Ureter (tissue), 1 donor: ENCODE data around the gene CCNK. TPM values are rescaled to one million over a fixed set of nuclear protein-coding genes. Genes with fewer than 3 reads are reported as not detected.
A peak's percentile ranks its signal among the peaks of the same experiment; 100 is the strongest.

Experiments
- DNase-seq: peaks from one replicate; pipeline ENCODE4 v3.0.0-alpha.2; 2020; ENCODE audit warnings: low spot score
- total RNA-seq: library from RNA; stranded (reverse); gene quantifications from one replicate; pipeline ENCODE4 v1.2.4, GENCODE V29; 2023
- donor health status: DM: yes; HTN: yes; CAD: no.

The CCNK gene
- total RNA-seq, 1 donor from 2014 or later: 62.5 TPM

DNA sequence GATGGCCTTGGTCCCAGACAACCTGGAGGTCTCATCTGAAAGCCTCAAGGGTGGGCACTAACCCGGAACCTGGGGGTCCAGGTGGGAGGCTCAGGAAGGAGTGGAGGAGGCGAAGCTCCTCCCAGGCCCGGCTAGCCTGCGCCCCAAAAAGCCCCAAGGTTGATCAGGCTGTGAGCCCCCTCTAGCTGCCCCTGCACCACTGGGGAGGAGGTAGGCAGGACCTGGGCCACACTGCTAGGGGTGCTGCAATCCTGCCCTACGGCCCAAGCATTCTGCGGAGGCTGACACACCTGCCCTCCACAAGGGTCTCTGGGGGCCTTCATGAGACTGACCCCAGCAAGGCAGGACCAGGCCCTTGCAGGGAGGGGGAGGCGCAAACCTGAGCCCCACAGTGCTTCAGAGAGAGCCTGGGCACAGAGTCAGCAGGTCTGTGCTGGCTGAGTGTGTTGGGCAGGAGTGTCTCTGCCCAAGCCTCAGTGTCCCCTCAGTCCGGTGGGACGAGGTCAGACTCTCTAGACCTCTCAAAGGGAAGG lies 70.9 kb downstream of the CCNK start:
- no peak for DNase-seq

- no peak for DNase-seq
These were observed 71.5 kb downstream of the CCNK start for GRCh38 chr14:99552572-99553216.

GRCh38 chr14:99554184-99554583 lies 73.0 kb downstream of the CCNK start:
- DNase-seq: no peak

DNA sequence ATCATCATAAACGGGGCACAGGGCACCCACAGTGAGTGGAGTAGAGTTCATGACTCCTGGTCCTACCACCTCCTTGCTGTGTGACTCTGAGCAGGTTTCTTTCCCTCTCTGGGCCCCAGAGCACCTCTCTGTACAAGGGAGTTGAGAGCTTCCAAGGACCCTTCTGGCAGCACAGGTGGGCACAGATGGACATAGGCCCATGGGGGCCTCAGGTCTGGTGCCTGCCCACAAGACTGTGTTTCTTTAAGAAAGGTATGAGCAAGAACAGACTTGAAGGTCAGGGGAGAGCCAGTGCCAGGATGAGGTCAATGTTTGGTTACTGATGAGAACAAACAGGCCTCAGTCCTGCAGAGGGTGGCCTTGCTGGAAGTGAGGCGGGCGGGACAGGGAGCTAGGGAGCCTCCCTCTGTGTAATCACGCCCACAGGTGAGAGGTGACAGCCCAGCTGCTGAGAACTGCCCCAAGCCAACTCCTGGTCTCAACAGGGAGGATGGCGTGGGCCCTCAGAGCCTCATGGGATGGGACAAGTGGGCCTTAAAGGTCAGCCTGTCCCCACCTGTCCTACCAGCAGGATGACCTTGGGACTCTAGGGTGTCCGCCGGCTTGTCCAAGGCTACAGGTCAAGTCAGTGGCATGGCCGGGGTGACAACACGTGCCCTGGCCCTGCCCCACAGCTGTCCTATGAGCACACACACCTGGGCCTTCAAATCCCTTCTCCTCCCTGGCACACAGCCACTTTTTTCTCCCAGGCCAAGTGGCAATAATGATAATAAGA lies 73.7 kb downstream of the CCNK start:
- no peak for DNase-seq

DNA sequence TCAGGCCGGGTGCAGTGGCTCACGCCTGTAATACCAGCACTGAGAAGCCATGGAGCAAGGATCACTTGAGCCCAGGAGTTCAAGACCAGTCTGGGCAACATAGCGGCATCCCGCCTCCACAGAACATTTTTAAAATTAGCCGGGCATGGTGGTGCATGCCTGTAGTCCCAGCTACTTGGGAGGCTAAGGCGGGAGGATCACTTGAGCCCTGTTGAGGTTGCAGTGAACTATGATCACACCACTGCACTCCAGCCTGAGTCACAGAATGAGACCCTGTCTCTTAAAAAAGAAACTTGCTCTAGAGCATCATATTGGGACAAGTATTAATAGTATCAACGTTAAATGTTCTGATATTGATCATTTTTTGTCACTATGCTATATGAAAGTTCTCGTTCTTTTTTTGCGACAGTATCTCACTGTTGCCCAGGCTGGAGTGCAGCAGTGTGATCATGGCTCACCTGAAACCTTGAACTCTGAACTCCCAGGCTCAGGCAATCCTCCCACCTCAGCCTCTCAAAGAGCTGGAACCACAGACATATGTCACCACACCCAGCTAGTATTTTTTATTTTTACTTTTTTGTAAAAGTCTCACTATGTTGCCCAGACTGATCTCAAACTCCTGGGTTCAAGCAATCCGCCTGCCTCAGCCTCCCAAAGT lies 75.1 kb downstream of the CCNK start:
- DNase-seq: no peak

DNA sequence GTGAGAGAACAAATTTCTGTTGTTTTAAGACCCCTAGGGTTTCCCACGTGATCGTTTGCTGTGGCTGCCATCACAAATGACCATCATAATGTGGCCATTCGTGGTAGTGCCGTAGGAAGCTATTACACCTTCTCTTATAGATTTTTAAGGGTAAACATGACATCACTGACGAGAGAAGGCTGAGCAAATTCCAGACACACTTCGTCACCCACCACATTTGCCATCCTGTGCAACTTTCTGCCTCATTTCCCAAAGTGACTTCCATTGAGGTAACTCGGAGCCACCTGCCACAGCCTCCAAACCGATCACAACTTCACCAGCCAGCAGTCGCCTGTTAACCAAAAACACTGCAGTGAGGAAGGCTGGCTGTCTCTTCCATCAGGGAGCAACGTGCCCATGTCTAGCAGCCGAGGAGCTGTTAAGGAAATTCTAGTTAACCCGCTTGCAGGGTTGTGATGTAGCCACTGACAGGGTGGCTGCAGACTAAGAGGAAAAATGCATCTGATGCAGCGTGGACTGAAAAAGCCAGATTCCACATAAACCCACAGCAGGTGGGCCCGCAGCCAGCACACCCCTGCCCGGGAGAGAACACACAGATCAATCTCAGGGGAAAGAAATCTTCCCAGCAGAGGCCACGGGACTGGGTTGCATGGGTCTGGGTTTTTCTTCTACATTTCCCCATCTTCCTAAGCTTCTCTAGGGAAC lies 78.2 kb downstream of the CCNK start:
- DNase-seq: no peak

- no peak for DNase-seq
These were observed 79.2 kb downstream of the CCNK start for GRCh38 chr14:99560403-99560802.

- peak; percentile 75 for DNase-seq
These were observed 79.9 kb downstream of the CCNK start for GRCh38 chr14:99560922-99561683.

DNA sequence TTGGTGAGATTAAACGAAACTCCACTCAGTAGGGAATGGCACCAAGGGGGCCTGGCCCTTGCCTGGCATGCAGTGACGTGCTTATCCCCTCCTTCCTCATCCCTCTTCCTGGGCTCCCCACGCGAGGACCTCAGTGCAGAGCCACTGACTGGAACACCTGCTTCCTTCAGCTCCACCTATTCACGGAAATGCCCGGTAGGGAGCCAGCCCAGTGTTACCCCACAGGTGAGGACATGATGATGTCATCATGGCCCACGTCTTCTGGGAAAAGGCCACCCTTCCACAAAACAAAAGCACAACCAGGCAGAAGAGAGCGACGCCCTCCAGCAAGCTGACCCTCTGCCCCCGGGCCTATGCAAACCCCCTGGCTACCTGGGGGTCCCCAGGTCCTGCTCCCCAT lies 80.7 kb downstream of the CCNK start:
- DNase-seq: no peak

Other genes starting within 250 kb of the CCNK start
- 8.4 TPM for gene BCL11B, start 209.2 kb upstream of the CCNK start, total RNA-seq
- gene SETD3, start 550 bp upstream of the CCNK start, total RNA-seq: 67.7 TPM
- gene CCDC85C, start 122.8 kb downstream of the CCNK start, total RNA-seq: 30.1 TPM
- gene HHIPL1, start 163.7 kb downstream of the CCNK start, total RNA-seq: 2.4 TPM
- gene CYP46A1, start 202.9 kb downstream of the CCNK start, total RNA-seq: 2.2 TPM